Tibial artery (tissue), 4 donors: ENCODE data around the gene PXDC1.
A peak's percentile ranks its signal among the peaks of the same experiment; 100 is the strongest.

Experiments
- DNase-seq, 2 donors: peaks; one replicate each; pipeline ENCODE4 v3.0.0-alpha.2; 2019
- H3K27ac ChIP-seq, 2 donors: fragments of 200-600 bp; sonication (generic) in 1 of 2; 1 replicate in 1 of 2; 2 replicates in 1 of 2; pipeline ENCODE4 v1.5.1; 2018 to 2019; ENCODE audit warnings: mild to moderate bottlenecking in 1 of 2
- H3K27me3 ChIP-seq, 2 donors: fragments of 200-600 bp; sonication (generic) in 1 of 2; one replicate each; pipeline versions ENCODE4 v1.5.1 to v1.6.0; 2016 to 2019
- H3K36me3 ChIP-seq, 3 donors: fragments of 200-600 bp; sonication (generic) in 2 of 3; one replicate each; pipeline ENCODE4 v1.5.1; 2016 to 2019; ENCODE audit warnings: mild to moderate bottlenecking in 2 of 3
- H3K4me1 ChIP-seq, 4 donors: fragments of 200-600 bp; sonication (generic) in 2 of 4; 1 replicate in 3 of 4; 2 replicates in 1 of 4; pipeline ENCODE4 v1.5.1; 2016 to 2019
- H3K4me3 ChIP-seq, 2 donors: fragments of 200-600 bp; sonication (generic) in 1 of 2; 1 replicate in 1 of 2; 2 replicates in 1 of 2; pipeline ENCODE4 v1.5.1; 2018 to 2019; ENCODE audit warnings: mild to moderate bottlenecking in 2 of 2
- H3K9me3 ChIP-seq, 3 donors: fragments of 200-600 bp; sonication (generic) in 1 of 3; one replicate each; pipeline ENCODE4 v1.5.1; 2016 to 2019
- intact Hi-C: fragments of 100-400 bp; cut with DNase I; formaldehyde crosslinking; loops from one replicate; pipeline ENCODE4 v1.15.0; 2023; ENCODE audit warnings: low total_unique reads
- TF ChIP-seq, protein P1 (sequence below), 2 experiments: fragments of 200-600 bp in 1 of 2; fragments of 450-650 bp in 1 of 2; IDR thresholded peaks; one replicate each; pipeline ENCODE4 v1.5.1; 2017 to 2019; ENCODE audit warnings: antibody characterized with exemption in 2 of 2, mild to moderate bottlenecking in 1 of 2, moderate library complexity in 1 of 2

PXDC1 gene

DNA sequence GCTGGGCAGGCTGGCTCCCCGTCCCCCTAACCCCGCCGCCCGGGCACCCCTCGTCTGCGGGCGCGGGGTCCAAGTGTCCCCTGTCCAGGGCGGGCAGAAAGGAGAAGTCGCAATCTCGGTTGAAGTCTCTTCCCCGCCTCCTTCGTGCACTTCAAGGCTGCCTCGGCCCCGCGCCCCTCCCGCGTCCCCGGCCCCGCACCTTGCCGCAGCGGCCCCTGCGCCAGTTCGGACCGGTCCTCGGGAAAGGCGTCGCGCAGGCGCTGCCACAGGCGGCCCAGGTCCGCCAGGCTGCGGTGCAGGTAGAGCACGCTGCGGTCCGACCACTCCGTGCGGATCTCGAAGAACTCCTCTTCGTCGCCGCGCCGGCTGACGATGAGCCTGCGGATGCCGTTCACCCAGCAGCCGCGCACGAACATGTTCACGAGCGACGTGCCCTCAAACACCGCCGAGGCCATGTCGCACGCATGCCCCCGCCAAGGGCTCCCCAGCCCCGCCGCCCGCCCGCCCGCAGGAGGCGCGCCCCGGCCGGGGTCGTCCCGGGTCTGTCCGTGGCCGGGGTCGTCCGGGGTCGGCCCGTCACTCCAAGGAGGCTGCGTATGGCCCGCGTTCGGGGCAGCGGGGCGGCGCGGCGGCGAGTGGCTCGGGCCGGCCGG lies at the start of gene PXDC1:
Gene PXDC1, minus strand, starts transcription at position 637 of the 653 bp plus-strand sequence. Its CDS starts 182 bp downstream, at position 455.
- TF ChIP-seq, protein P1, sequence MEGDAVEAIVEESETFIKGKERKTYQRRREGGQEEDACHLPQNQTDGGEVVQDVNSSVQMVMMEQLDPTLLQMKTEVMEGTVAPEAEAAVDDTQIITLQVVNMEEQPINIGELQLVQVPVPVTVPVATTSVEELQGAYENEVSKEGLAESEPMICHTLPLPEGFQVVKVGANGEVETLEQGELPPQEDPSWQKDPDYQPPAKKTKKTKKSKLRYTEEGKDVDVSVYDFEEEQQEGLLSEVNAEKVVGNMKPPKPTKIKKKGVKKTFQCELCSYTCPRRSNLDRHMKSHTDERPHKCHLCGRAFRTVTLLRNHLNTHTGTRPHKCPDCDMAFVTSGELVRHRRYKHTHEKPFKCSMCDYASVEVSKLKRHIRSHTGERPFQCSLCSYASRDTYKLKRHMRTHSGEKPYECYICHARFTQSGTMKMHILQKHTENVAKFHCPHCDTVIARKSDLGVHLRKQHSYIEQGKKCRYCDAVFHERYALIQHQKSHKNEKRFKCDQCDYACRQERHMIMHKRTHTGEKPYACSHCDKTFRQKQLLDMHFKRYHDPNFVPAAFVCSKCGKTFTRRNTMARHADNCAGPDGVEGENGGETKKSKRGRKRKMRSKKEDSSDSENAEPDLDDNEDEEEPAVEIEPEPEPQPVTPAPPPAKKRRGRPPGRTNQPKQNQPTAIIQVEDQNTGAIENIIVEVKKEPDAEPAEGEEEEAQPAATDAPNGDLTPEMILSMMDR (IDR thresholded peaks at IDR 0.05) = no peak
- no peaks in the 10 kb centered on the region for H3K27me3 ChIP-seq
- DNase-seq = no peak
- peaks cover 0 to 9% (median 4%) of the 10 kb centered on the region in 3 donors for H3K36me3 ChIP-seq
- H3K4me3 ChIP-seq = peak within 1 kb of the TSS; percentile 96 to 97
- no peaks in the 10 kb centered on the region for H3K9me3 ChIP-seq
- peaks cover 0 to 40% (median 28%) of the 10 kb centered on the region in 4 donors for H3K4me1 ChIP-seq
- intact Hi-C loops = loop anchor here (5.0 kb wide), 2 partner anchors 56 to 76 kb away; no protein-coding TSS in a partner anchor
- H3K27ac ChIP-seq = peak within 1 kb of the TSS; percentile 99

DNA sequence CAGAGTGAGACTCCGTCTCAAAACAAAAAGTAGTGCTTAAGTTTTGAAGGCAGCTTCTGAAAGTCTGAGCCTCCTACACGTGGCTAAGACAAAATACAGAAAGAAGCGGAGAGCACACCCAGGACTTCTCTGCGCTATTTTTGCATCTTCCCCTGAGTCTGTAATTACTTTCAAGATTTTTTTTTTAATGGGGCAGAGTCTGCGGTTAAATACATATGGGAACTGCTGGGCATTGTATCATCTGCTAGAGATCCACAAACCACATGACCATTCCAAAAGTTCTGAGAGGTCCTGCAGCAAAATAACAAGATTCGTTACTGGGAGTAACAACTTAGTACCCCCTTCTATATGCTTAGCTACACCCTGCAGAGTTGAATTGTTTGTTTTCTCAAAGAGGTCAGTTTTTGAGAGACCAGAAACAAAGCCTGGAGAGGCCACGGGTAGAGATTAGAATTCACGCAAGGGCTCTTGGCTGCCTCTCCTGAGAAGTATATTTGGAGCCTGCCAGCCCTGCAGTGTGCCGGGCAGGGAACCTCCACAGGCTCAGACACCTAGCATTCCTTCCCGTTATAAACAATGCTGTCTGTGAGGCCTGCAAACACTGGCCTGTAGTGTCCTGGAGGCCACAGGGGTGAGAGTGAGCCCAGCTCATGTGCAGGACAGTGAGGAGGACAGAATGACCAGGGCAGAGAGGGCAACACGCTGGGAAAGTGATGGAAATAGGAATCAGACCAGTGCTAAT lies 49.5 kb upstream of the PXDC1 start:
- TF ChIP-seq, protein P1 (IDR thresholded peaks at IDR 0.05) = no peak
- intact Hi-C loops = no loop called here
- H3K9me3 ChIP-seq = no peaks in the 10 kb centered on the region
- H3K27me3 ChIP-seq = no peaks in the 10 kb centered on the region
- no peak overlapping the region for H3K4me3 ChIP-seq
- H3K4me1 ChIP-seq = peaks cover 0 to 83% (median 27%) of the 10 kb centered on the region in 4 donors
- DNase-seq = no peak
- no peaks in the 10 kb centered on the region for H3K36me3 ChIP-seq
- peak overlapping the region; percentile 68 to 81 for H3K27ac ChIP-seq

- Histone ChIP-seq H3K27ac (no peak overlapping the region), H3K36me3 (no peaks in the 10 kb centered on the region), H3K4me3 (no peak overlapping the region), H3K9me3 (no peaks in the 10 kb centered on the region), H3K4me1 (peaks cover 0 to 71% (median 24%) of the 10 kb centered on the region in 4 donors), H3K27me3 (no peaks in the 10 kb centered on the region)
- DNase-seq = no peak
- intact Hi-C loops = loop anchor here (5.0 kb wide), 1 partner anchor 37 kb away; no protein-coding TSS in a partner anchor
- TF ChIP-seq, protein P1 (IDR thresholded peaks at IDR 0.05) = no peak
These were observed 48.2 kb upstream of the PXDC1 start for GRCh38 chr6:3799719-3800118.

DNA sequence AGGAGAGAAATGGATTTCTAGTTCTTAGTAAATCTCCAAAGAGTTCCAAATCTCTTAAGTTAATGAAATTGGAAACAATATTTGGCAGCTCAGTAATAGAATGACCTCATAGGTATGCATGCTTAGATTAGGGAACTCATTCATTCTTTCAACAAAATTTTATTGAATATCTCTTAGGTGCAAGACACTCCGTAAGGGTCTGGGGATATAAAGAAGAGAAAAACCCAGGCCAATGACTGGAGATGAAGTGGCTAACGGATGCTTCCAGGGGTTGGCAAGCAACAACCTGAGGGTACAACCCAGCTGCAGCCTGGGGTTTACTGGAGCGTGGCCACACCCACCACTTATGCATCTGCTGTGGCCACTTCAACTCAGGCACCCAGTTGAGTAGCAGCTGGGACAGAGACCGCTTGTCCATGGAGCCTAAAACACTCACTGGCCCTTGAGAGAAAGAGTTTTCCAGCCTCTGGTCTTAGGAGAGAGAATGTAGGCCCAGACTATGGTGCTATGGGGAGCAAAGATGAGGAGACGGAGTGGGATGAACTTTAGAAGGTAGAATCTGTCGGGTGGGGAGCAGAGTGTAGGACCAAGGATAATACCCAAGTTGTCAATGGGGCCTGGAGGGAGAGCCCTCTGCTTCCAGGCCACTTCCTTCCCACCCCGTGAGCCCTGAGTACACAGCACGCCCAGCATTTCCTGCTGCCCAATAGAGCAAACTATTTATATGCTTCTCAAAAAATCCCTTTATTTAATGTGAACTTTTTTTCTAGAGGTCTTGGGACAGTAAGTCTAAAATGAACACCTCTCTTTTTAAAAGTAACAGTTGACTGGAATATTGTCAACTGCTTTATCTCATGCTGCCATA lies 46.8 kb upstream of the PXDC1 start:
- no peak for DNase-seq
- Histone ChIP-seq H3K4me1 (peaks cover 0 to 57% (median 15%) of the 10 kb centered on the region in 4 donors), H3K36me3 (no peaks in the 10 kb centered on the region), H3K9me3 (no peaks in the 10 kb centered on the region), H3K27me3 (no peaks in the 10 kb centered on the region), H3K27ac (peak overlapping the region in 1 of 2 donors; percentile 5), H3K4me3 (no peak overlapping the region)
- TF ChIP-seq, protein P1 (IDR thresholded peaks at IDR 0.05) = no peak
- intact Hi-C loops = loop anchor here (5.0 kb wide), 1 partner anchor 36 kb away; no protein-coding TSS in a partner anchor
